ENCODE measurements around the gene ART4. TPM values are rescaled to one million over a fixed set of nuclear protein-coding genes. Genes with fewer than 3 reads are reported as not detected.

The ART4 gene
- total and polyA plus RNA-seq, 4 donors = 10.5 to 40.7 (median 22.2) TPM

- Histone ChIP-seq H3K4me3 (ENCODE audit: low read depth in 1 of 3, low read length in 3 of 3) (no peak overlapping the region), H3K9me3 (ENCODE audit: control insufficient read depth in 4 of 4, low read length in 3 of 4) (no peaks in the 10 kb centered on the region), H3K27me3 (ENCODE audit: control insufficient read depth in 4 of 4, insufficient read depth in 4 of 4, low read length in 3 of 4) (no peaks in the 10 kb centered on the region), H3K36me3 (ENCODE audit: control insufficient read depth in 4 of 4, insufficient read depth in 3 of 4, low read depth in 1 of 4, low read length in 3 of 4) (peaks cover 0 to 3% (median 0%) of the 10 kb centered on the region in 4 donors), H3K4me1 (ENCODE audit: control insufficient read depth in 4 of 4, insufficient read depth in 4 of 4, low read length in 3 of 4) (peaks cover 3 to 31% (median 17%) of the 10 kb centered on the region in 4 donors), H3K9ac (ENCODE audit: low read depth in 1 of 2, low read length in 2 of 2) (no peak overlapping the region), H3K27ac (ENCODE audit: low read depth in 1 of 2, low read length in 2 of 2) (no peak overlapping the region)
- WGBS = 11% methylated on average over 3 of the region's 3 CpGs
- peak; percentile 50 for DNase-seq (ENCODE audit: low spot score)
- TF ChIP-seq HNF4A (conservative IDR thresholded peaks at IDR 0.05) = no peak
- TF ChIP-seq CTCF (IDR thresholded peaks at IDR 0.05; ENCODE audit: low read depth, low read length, missing input control) = peak; percentile 88
- peak; percentile 92 to 96 for TF ChIP-seq RAD21 (IDR thresholded peaks at IDR 0.05)
These were observed 2.0 kb upstream of the ART4 start for GRCh38 chr12:14845350-14845750.

- Histone ChIP-seq H3K4me3 (ENCODE audit: low read depth in 1 of 3, low read length in 3 of 3) (no peak overlapping the region), H3K4me1 (ENCODE audit: control insufficient read depth in 4 of 4, insufficient read depth in 4 of 4, low read length in 3 of 4) (peaks cover 6 to 40% (median 21%) of the 10 kb centered on the region in 4 donors), H3K27me3 (ENCODE audit: control insufficient read depth in 4 of 4, insufficient read depth in 4 of 4, low read length in 3 of 4) (no peaks in the 10 kb centered on the region), H3K27ac (ENCODE audit: low read depth in 1 of 2, low read length in 2 of 2) (no peak overlapping the region), H3K36me3 (ENCODE audit: control insufficient read depth in 4 of 4, insufficient read depth in 3 of 4, low read depth in 1 of 4, low read length in 3 of 4) (peaks cover 0 to 8% (median 1%) of the 10 kb centered on the region in 4 donors), H3K9ac (ENCODE audit: low read depth in 1 of 2, low read length in 2 of 2) (no peak overlapping the region), H3K9me3 (ENCODE audit: control insufficient read depth in 4 of 4, low read length in 3 of 4) (no peaks in the 10 kb centered on the region)
- no peak for TF ChIP-seq MAX (IDR thresholded peaks at IDR 0.05)
- no peak for TF ChIP-seq RXRA (IDR thresholded peaks at IDR 0.05)
- TF ChIP-seq HNF4G (IDR thresholded peaks at IDR 0.05) = no peak
- TF ChIP-seq ATF3 (IDR thresholded peaks at IDR 0.05) = no peak
- TF ChIP-seq GABPA (IDR thresholded peaks at IDR 0.05 in 1 of 2, conservative IDR thresholded peaks at IDR 0.05 in 1 of 2) = no peak
- no peak for DNase-seq (ENCODE audit: low spot score)
These were observed 1.1 kb upstream of the ART4 start for GRCh38 chr12:14844401-14844800.

- Histone ChIP-seq H3K4me1 (ENCODE audit: control insufficient read depth in 4 of 4, insufficient read depth in 4 of 4, low read length in 3 of 4) (peaks cover 6 to 44% (median 21%) of the 10 kb centered on the region in 4 donors), H3K9ac (ENCODE audit: low read depth in 1 of 2, low read length in 2 of 2) (peak overlapping the region; percentile 68 to 92), H3K9me3 (ENCODE audit: control insufficient read depth in 4 of 4, low read length in 3 of 4) (no peaks in the 10 kb centered on the region), H3K36me3 (ENCODE audit: control insufficient read depth in 4 of 4, insufficient read depth in 3 of 4, low read depth in 1 of 4, low read length in 3 of 4) (peaks cover 0 to 12% (median 1%) of the 10 kb centered on the region in 4 donors), H3K27ac (ENCODE audit: low read depth in 1 of 2, low read length in 2 of 2) (peak overlapping the region; percentile 82 to 87), H3K4me3 (ENCODE audit: low read depth in 1 of 3, low read length in 3 of 3) (peak overlapping the region; percentile 62 to 91 (median 89)), H3K27me3 (ENCODE audit: control insufficient read depth in 4 of 4, insufficient read depth in 4 of 4, low read length in 3 of 4) (no peaks in the 10 kb centered on the region)
- peak in 1 of 2 donors; percentile 0 for TF ChIP-seq GABPA (IDR thresholded peaks at IDR 0.05 in 1 of 2, conservative IDR thresholded peaks at IDR 0.05 in 1 of 2)
- TF ChIP-seq FOXA2 (IDR thresholded peaks at IDR 0.05) = peak; percentile 10
- no peak for TF ChIP-seq ZBTB33 (IDR thresholded peaks at IDR 0.05)
- no peak for TF ChIP-seq YY1 (IDR thresholded peaks at IDR 0.05)
- TF ChIP-seq NR2F2 (IDR thresholded peaks at IDR 0.05) = no peak
- peak in 1 of 2 donors; percentile 35 for TF ChIP-seq HNF4A (conservative IDR thresholded peaks at IDR 0.05)
- 17% methylated on average over 3 of the region's 3 CpGs for WGBS
- no peak for DNase-seq (ENCODE audit: low spot score)
These were observed 1.0 kb downstream of the ART4 start for GRCh38 chr12:14842315-14842714.
